ENCODE measurements around the gene C1orf232. TPM values are rescaled to one million over a fixed set of nuclear protein-coding genes. Genes with fewer than 3 reads are reported as not detected.

Gene C1orf232
- total RNA-seq, 1 donor from 2014 or later, result not detected

DNA sequence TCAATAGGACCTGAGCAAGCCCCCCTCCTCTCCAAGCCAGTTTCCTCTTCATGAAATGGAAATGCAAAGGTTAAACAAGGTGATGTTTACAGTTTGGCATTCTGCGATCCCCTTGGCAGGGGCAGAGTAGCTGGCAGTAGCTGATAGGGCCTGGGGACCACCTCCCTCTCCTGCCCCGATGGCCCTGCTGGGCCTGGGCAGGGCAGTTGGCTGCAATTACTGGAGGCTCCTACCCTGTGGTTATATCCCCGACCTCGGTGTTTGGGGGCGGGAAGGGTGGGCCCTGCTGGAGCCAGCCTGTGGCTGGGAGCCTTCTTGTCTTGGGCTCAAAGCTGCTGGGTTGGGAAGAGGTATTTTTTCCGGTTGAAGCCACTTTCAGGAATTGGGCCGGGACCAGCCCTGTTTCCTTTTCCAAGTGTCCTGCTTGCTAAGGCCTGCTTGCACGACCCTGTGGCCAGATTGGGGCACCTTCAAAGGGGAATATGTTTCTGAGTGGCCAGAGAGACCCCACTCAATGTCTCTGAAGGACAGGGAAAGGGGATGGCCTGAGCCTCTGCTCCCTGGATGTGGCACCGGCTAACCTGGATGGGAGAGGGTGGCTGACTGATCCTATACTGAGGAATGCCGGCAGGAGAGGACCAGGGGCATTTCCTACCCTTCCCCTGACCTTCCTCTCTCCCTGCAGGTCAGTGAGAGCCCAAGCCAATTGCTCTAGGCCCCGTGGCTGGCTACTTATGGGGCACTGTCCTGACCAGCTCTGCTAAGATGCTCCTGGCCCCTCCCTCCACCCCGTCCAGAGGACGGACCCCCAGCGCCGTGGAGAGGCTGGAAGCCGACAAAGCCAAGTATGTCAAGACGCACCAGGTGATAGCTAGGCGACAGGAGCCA is 8.0 kb downstream of the C1orf232 start:
- ATAC-seq (peak; percentile 10), DNase-seq (no peak)
- intact Hi-C loops (cut with micrococcal nuclease), result loop anchor here (10.0 kb wide), 1 partner anchor 56 kb away; no protein-coding TSS in a partner anchor

- intact Hi-C loops (cut with micrococcal nuclease), result loop anchor here (10.0 kb wide), 1 partner anchor 55 kb away; no protein-coding TSS in a partner anchor
- DNase-seq (no peak), ATAC-seq (no peak)
These were observed 9.1 kb downstream of the C1orf232 start for GRCh38 chr1:26159743-26160039.

- DNase-seq (peak; percentile 79), ATAC-seq (peak; percentile 77)
- intact Hi-C loops (cut with micrococcal nuclease), result no loop called here
These were observed 9.6 kb downstream of the C1orf232 start, which contains the start of gene FAM110D for GRCh38 chr1:26158908-26159742. TSS of gene FAM110D (plus strand) at chr1:26159079. CDS start at chr1:26161292, 2,213 bp downstream.

DNA sequence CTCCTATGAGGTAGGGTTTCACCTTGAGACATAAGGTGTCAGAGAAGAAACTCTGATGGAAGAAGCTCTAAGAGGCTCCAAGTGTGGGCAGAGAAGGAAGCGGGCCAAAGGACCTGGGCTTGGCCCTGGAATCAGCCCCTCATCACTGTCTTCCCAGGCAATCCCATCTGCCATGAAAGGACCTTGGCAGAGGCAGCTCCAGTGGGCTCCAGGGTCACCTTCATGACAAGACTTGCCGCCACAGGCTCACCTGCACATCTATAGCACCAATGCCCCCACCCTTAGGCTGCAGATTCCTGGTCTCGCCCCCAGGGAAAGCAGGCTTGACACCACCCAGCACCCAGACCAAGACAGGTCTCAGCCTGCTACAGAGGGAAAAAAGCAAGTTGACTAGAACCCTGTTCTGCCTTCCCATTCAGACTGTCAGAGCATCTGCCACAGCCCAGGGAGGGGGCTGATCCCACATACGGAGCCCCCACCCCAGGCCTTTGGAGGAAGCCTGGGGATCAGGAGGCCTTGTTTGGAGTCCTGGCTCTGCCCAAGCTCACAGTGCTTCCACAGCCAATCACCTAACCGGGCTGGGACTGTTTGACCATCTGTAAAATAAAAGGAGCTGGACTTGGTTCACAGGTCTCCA is 10.4 kb downstream of the C1orf232 start:
- intact Hi-C loops (cut with micrococcal nuclease), result no loop called here
- DNase-seq (no peak), ATAC-seq (no peak)

DNA sequence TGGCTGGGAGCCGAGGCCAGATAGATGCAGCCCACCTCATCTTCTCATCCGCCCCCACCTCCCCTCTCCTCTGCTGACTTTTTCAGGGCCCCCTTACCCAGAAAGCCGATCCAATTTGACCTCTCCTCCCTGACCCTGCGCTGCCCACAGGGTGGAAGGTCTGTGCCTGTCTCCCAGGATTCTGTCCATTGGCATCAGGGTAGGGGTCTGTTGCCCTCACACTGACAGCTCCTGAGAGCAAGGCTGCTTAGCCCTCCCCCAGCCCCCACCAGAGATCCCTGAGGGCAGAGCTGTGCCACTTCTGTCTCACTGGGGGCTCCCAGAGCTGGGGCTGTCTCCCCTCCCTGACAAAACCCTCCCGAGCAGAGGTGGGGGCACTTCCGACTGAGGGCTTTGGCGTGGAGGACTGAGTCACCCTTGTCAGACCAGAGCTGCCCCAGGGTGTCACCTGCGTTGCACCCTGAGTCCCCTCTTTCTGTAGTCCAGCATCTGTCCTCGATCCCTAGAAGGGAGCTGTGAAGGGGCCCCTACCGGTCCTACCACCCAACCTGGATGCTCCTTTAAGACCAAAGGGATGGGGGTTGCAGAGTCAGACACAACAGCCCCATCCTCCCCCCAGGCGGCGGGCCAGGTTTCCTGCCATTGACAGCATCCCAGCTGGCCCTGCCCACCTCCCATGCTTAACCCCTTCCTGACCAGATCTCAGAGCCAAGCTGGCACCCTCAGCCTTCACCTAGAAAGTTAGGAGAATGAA is 12.3 kb downstream of the C1orf232 start:
- intact Hi-C loops (cut with micrococcal nuclease), result no loop called here
- DNase-seq (peak; percentile 79), ATAC-seq (peak; percentile 8)

GRCh38 chr1:26155370-26156284 is 13.1 kb downstream of the C1orf232 start:
- peak; percentile 1 for ATAC-seq

DNA sequence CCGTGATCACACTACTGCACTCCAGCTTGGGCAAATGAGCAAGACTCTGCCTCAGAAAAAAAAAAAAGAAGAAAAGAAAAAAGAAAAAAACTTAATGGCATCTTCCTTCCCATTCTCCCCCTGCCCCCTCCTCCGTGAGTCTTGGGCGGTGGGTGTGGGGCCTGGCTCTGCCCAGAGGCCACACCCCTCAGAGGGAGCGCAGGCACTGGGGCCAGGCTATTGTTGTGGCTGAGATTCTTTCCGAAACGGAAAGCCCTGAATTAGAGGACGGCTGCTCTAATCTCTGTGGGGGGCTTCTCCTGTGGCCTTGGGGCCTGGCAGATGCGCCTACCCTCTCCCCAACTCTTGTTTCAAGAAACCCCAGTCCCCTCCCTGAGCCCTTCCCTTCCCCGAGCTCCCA is 14.0 kb downstream of the C1orf232 start:
- DNase-seq (peak; percentile 39), ATAC-seq (no peak)
- intact Hi-C loops (cut with micrococcal nuclease), result no loop called here

More at GRCh38 chr1:26155370-26156284, 13.1 kb downstream of the C1orf232 start:
- no peak for DNase-seq
- intact Hi-C loops (cut with micrococcal nuclease), result no loop called here

DNA sequence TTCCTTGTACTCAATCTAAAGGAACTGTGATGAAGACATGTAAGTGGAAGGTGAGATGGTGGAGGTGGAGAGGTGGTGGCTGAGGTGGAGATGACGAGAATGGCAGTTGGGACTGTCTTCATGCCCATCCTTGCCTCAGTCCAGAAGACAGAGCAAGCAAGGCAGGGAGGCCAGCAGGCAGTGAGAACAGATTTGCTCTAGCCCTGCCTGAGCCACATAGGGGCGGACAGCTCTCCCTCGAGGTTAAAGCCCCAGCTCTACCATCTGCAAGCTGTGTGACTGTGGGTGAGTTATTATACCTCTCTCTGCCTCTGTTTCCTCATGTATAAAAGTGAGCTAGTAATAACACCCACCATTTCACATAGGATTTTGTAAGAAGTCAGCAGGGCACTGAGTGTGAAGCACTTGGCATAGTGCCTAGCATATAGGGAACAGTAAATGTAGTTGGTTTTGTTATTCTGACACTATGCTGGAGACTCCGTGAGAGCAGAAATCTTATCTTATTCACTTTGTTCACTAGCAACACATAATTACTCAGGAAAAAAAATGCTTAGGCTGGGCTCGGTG is 14.7 kb downstream of the C1orf232 start:
- intact Hi-C loops (cut with micrococcal nuclease), result no loop called here
- DNase-seq (no peak), ATAC-seq (no peak)

GRCh38 chr1:26148887-26149286 is 19.9 kb downstream of the C1orf232 start:
- intact Hi-C loops (cut with micrococcal nuclease), result no loop called here
- ATAC-seq (no peak), DNase-seq (no peak)

- intact Hi-C loops (cut with micrococcal nuclease), result no loop called here
- DNase-seq (no peak), ATAC-seq (no peak)
These were observed 22.8 kb downstream of the C1orf232 start for GRCh38 chr1:26145960-26146294.

DNA sequence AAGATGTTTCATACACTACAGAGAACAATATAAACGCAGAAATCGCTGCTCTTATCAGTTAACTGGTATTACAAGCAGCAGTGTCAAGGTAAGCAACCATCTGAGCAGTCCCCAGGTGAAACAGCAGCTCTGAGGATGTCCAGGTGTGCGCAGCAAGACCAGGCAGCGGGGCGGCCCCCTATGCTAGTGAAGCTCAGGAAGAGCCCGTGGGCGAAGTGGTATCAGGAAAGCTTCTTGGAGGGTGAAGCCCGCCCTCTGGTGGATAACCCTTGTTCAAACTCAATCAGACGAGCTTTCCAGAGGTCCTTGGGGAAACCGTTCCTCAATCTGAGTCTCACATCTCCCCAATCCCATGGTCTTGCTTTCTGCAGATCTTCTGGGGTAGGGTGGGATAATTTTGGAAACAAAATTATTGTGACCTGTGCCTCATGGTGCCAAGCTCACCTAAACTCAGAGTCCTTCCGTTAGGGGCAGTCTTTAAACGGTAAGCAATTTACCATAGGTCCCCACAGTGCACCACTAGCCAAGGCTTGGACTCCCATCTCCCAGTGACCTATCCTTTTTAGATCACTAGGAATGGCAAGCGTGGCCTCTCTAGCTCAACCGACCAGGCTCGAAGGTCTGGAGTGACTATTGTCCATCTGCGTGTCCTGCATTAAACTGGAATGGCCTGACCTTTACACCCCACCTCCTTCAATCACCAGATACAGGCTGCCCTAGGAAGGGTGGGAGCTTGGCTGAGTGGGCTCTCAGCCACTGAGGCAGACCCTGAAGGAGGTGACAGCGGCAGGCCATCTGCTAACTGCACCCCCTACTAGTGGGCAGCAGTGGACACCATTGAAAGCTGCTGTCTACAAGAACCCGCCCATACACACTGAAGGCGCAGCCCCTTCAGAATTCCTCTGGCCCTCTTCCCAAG is 23.5 kb downstream of the C1orf232 start:
- intact Hi-C loops (cut with micrococcal nuclease), result no loop called here
- DNase-seq (peak; percentile 74), ATAC-seq (peak; percentile 95)

GRCh38 chr1:26142159-26142558 is 26.6 kb downstream of the C1orf232 start:
- DNase-seq, result no peak
- intact Hi-C loops (cut with micrococcal nuclease), result no loop called here
- ATAC-seq, result no peak

DNA sequence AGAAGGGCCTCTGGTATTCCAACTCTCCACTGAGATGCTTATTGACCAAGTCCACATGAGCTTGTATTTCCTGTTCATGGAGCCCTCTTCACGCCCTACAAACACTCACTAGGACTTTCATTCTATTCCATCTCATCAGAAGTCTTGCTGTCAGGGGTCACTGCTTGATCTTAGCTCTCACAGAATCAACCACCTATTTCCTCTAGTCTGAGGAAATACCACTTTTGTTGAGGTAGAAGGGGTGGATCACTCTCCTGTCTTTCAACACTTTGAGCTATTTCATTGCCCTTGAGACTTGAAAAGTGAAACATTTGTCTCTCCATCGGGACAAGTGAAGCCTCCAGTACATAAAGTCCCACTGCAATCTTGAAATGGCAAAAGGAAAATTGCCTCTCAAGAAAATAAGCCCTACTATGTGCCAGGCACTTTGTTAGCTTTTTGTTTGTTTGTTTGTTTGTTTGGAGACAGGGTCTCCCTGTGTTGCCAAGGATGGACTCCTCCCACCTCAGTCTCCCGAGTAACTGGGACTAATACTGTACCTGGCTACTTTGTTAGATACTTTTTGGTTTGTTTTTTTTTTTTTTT is 29.7 kb downstream of the C1orf232 start:
- DNase-seq (no peak), ATAC-seq (no peak)
- intact Hi-C loops (cut with micrococcal nuclease), result no loop called here

DNA sequence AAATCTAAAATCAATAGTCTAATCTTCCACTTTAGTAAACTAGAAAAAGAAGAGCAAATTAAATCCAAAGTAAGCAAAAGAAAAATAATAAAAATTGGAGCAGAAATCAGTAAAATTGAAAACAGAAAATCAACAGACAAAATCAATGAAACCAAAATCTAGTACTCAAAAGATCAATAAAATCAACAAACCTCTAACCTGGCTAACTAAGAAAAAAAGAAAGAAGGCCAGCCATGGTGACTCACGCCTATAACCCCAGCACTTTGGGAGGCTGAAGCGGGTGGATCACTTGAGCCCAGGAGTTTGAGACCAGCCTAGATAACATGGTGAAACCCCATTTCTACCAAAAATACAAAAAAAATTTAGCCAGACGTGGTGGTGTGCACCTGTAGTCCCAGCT is 34.3 kb downstream of the C1orf232 start:
- no peak for DNase-seq
- intact Hi-C loops (cut with micrococcal nuclease), result no loop called here

DNA sequence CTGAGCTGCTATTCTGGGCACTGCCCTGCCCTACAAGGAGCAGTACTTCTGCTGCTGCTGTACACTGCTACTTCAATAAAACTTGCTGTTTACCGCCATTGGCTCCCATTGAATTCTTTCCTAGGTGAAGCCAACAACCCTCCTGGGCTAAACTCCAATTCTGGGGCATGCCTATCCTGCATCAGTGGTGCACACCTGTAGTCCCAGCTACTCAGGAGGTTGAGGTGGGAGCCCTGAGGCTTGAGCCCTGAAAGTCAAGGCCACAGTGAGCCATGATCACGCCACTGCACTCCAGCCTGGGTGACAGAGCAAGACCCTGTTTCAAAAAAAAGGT is 36.0 kb downstream of the C1orf232 start:
- DNase-seq (no peak), ATAC-seq (no peak)
- intact Hi-C loops (cut with micrococcal nuclease), result no loop called here

More for the DNA sequence above, 34.3 kb downstream of the C1orf232 start:
- no peak for ATAC-seq

DNA sequence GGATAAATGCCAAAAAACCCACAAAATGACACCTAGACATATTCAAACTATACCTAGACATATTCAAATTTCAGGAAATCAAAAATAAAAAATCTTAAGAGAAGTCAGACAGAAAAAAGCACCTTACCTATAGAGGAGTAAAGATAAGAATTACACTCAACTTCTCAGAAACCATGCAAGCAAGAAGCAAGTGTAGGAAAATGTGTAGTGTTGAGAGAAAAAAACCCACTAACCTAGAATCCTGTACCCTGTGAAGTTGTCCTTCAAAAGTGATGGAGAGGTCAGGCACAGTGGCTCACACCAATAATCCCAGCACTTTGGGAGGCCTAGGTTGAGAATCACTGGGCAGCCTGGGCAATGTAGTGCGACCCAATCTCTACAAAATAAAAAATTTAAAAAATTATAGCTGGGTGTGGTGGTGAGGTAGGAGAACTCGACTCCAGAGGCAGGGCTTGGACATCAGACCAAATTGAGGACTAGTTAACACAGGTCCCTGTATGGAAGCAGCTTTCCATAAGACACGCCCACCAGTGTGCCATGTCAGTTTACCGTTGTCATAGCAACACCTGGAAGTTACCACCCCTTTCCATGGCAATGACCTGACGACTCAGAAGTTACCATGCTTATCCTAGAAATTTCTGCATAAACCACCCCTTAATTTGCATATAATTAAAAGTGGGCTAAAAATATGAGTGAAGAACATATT is 36.5 kb downstream of the C1orf232 start:
- ATAC-seq, result no peak
- intact Hi-C loops (cut with micrococcal nuclease), result no loop called here
- no peak for DNase-seq
